Spleen (tissue), 7 donors: Measurements from ENCODE around the gene PPP1R9A.

Experiments used
- POLR2AphosphoS5 ChIP-seq, 3 donors: sonication (generic); formaldehyde crosslinking; IDR thresholded peaks; one replicate each; pipeline ENCODE4 v1.5.1; 2017; ENCODE audit warnings: antibody characterized with exemption in 3 of 3
- TF ChIP-seq, protein P1 (sequence below), 11 experiments: fragments of 200-600 bp in 7 of 11; fragments of 450-650 bp in 4 of 11; sonication (generic) in 4 of 11; IDR thresholded peaks in 8 of 11; conservative IDR thresholded peaks in 3 of 11; 1 replicate in 7 of 11; 2 replicates in 4 of 11; pipeline versions ENCODE4 v1.4.0 to v1.8.0; 2016 to 2021; ENCODE audit warnings: antibody characterized with exemption in 11 of 11, inconsistent platforms in 4 of 11, mild to moderate bottlenecking in 1 of 11
- donor health status: DM: no; HTN: no; CAD: no; lungs with moderate emphysema.
- donor health status: DM: no; HTN: no; CAD: no.
- donor health status: DM: no; HTN: no; CAD: no.

DNA sequence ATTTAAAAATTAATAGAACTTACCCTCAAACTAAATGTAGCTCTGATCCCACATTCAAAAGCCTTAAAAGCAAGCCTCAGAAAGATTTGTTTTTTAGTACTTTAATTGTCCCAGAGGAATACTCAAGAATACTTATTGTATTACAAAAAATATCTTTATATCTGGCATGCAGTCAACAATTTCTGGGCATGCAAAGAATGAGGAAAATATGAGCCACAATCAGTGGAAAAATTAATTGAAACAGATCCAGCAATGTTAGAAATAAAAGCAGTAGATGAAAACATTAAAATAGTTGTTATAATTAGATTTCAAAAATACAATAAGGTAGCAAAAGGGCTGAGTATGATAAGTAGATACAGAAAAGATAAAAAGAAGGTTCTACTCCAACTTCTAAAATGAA lies 262.3 kb downstream of the PPP1R9A start:
- TF ChIP-seq, protein P1, sequence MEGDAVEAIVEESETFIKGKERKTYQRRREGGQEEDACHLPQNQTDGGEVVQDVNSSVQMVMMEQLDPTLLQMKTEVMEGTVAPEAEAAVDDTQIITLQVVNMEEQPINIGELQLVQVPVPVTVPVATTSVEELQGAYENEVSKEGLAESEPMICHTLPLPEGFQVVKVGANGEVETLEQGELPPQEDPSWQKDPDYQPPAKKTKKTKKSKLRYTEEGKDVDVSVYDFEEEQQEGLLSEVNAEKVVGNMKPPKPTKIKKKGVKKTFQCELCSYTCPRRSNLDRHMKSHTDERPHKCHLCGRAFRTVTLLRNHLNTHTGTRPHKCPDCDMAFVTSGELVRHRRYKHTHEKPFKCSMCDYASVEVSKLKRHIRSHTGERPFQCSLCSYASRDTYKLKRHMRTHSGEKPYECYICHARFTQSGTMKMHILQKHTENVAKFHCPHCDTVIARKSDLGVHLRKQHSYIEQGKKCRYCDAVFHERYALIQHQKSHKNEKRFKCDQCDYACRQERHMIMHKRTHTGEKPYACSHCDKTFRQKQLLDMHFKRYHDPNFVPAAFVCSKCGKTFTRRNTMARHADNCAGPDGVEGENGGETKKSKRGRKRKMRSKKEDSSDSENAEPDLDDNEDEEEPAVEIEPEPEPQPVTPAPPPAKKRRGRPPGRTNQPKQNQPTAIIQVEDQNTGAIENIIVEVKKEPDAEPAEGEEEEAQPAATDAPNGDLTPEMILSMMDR (IDR thresholded peaks at IDR 0.05 in 8 of 11, conservative IDR thresholded peaks at IDR 0.05 in 3 of 11), result no peak
- no peak for TF ChIP-seq POLR2AphosphoS5 (IDR thresholded peaks at IDR 0.05)
